ENCODE results near the gene TET1. TPM values are rescaled to one million over a fixed set of nuclear protein-coding genes. Genes with fewer than 3 reads are reported as not detected.
A peak's percentile ranks its signal among the peaks of the same experiment; 100 is the strongest.

Gene TET1
- total and polyA plus RNA-seq, 9 of the 15 experiments (the other 6 are each of a cell fraction or from before 2014, with no cell fraction given) = 2.6 to 21.3 (median 11.6) TPM

DNA sequence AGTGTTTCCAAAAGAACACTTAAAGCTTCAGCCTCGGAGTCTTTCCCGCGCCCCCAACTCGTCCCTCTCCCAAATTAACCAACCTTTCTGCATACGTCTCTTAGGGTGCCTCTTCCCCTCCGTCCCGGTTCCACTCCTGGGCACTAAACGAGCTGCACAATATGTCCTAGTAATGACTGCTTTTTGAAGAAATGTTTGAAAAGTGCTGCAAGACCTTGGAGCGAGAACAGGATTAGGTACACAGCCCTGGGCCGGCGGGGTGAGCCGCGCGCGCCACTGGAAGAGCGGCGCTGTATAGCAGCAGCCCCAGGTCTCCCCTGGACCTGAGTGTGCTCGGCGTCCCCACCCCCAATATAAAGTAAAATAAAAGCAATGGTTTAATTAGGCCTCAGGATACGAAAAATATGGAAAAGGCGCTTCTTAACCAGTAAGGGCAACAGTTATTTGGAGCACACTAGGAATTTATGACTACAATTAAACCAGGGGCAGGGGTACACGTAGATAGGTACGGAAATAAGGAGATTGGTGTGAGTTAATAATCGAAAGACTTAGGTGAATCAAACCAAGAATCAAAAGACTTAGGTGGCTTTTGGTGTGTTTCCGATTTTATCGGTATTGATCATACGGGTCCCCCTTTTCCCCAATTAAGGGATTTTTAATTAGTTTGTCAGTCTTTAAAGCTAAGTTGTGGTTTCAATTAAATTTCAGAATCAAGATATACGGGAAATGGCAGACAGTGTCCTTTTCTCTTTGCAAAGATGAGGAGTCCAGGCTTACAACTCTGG lies 1.9 kb downstream of the TET1 start (continued):
- TF ChIP-seq, protein P1, sequence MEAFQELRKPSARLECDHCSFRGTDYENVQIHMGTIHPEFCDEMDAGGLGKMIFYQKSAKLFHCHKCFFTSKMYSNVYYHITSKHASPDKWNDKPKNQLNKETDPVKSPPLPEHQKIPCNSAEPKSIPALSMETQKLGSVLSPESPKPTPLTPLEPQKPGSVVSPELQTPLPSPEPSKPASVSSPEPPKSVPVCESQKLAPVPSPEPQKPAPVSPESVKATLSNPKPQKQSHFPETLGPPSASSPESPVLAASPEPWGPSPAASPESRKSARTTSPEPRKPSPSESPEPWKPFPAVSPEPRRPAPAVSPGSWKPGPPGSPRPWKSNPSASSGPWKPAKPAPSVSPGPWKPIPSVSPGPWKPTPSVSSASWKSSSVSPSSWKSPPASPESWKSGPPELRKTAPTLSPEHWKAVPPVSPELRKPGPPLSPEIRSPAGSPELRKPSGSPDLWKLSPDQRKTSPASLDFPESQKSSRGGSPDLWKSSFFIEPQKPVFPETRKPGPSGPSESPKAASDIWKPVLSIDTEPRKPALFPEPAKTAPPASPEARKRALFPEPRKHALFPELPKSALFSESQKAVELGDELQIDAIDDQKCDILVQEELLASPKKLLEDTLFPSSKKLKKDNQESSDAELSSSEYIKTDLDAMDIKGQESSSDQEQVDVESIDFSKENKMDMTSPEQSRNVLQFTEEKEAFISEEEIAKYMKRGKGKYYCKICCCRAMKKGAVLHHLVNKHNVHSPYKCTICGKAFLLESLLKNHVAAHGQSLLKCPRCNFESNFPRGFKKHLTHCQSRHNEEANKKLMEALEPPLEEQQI (IDR thresholded peaks at IDR 0.05) = no peak
- TF ChIP-seq POLR2A (conservative IDR thresholded peaks at IDR 0.05) (peak; percentile 42; the same call in 1 of the 2 replicates), PCBP2 (IDR thresholded peaks at IDR 0.05; ENCODE audit: low read depth, low read length, poor library complexity, severe bottlenecking) (no peak), ESRRA (IDR thresholded peaks at IDR 0.05; ENCODE audit: borderline replicate concordance, low read depth) (0 out of 2 replicates have a peak, but pooled peaks have one; percentile 30), NRF1 (conservative IDR thresholded peaks at IDR 0.05 in 1 of 2, IDR thresholded peaks at IDR 0.05 in 1 of 2) (peak; percentile 37 to 40; a peak in 2 of 4 replicates), FOXJ3 (CRISPR knock-in tag; IDR thresholded peaks at IDR 0.05) (no peak), ZNF274 (IDR thresholded peaks at IDR 0.05; ENCODE audit: borderline replicate concordance, low read depth, low read length) (no peak), ETV1 (tag; conservative IDR thresholded peaks at IDR 0.05; ENCODE audit: low read depth) (no peak), SIN3A (IDR thresholded peaks at IDR 0.05; ENCODE audit: borderline replicate concordance in 2 of 2, control insufficient read depth in 1 of 2, low read depth in 2 of 2, low read length in 2 of 2) (peak; percentile 54 to 72; a peak in 3 of 4 replicates), POU5F1 (IDR thresholded peaks at IDR 0.05; ENCODE audit: borderline replicate concordance, low read depth, low read length, partially characterized antibody) (no peak), HNRNPK (IDR thresholded peaks at IDR 0.05; ENCODE audit: low read depth, low read length, poor library complexity, severe bottlenecking) (no peak), PYGO2 (tag; IDR thresholded peaks at IDR 0.05) (no peak), TAF15 (IDR thresholded peaks at IDR 0.05; ENCODE audit: low read depth, low read length) (no peak)
- TF ChIP-seq, protein P2, sequence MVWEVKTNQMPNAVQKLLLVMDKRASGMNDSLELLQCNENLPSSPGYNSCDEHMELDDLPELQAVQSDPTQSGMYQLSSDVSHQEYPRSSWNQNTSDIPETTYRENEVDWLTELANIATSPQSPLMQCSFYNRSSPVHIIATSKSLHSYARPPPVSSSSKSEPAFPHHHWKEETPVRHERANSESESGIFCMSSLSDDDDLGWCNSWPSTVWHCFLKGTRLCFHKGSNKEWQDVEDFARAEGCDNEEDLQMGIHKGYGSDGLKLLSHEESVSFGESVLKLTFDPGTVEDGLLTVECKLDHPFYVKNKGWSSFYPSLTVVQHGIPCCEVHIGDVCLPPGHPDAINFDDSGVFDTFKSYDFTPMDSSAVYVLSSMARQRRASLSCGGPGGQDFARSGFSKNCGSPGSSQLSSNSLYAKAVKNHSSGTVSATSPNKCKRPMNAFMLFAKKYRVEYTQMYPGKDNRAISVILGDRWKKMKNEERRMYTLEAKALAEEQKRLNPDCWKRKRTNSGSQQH (CRISPR knock-in tag; IDR thresholded peaks at IDR 0.05) = no peak
- TF ChIP-seq, protein P3, sequence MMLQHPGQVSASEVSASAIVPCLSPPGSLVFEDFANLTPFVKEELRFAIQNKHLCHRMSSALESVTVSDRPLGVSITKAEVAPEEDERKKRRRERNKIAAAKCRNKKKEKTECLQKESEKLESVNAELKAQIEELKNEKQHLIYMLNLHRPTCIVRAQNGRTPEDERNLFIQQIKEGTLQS (IDR thresholded peaks at IDR 0.05) = no peak
- TF ChIP-seq, protein P3 (CRISPR knock-in tag; conservative IDR thresholded peaks at IDR 0.05) = no peak
- TF ChIP-seq, protein P4, sequence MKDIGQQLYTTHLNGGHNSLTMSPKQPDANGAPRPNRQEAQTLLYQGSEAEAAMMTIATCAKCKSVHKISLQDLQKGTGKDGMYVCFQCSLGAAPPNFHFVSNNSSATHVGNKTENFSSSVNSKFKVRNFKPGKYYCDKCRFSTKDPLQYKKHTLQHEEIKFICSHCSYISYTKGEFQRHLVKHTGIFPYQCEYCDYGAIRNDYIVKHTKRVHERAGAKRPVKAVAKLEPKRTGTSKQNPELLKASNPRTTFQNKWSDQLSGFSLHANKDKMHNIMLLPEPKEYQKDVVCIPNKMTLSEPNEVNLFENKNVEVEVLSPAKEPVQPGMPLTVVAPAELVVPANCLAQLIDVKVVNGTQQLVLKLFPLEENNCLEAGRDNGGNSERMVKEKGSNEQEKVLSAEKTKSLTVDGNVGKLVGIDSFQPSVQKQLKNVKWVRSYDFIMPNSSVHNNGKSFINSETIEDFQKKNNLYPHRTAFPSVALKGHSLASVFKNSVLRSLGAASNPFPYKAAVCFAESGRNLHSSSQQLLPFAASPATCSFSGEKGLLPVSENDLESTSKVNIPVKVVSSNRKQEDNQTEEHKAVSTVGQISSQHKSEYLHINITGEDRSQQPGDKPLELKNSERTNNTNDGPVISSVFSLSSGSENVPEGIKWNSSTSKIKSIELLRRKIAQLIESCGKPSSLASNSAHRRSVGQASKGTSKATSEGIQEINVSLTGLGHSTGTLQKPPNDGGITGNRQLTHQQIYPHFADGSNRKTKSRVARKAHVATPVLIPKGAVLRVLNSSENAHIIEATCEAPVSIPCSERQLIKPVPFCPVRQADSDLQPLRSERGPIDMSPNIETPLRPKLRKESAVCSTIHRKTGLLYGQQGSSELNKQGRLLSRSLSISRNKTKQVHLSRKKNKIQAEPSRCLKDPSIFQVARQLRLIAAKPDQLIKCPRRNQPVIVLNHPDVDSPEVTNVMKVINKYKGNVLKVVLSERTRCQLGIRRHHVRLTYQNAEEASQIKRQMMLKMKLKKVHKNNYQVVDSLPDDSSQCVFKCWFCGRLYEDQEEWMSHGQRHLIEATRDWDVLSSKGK (CRISPR knock-in tag; IDR thresholded peaks at IDR 0.05) = no peak

Measured in K562 (cell line).